Fibroblast of lung (primary cell): Measurements from ENCODE around the gene DHX57. TPM values are rescaled to one million over a fixed set of nuclear protein-coding genes. Genes with fewer than 3 reads are reported as not detected.

Source experiments
- DNase-seq, 2 donors: peaks; one replicate each; pipeline versions ENCODE4 v3.0.0 to v3.0.0-alpha.2; 2010; ENCODE audit warnings: low read depth in 2 of 2
- H2AFZ ChIP-seq: 2 replicates; pipeline ENCODE4 v1.5.1; 2012; ENCODE audit warnings: low read length, control low read depth, inconsistent platforms
- H3K27ac ChIP-seq: 2 replicates; pipeline ENCODE4 v1.5.1; 2011; ENCODE audit warnings: low read length, control low read depth; ENCODE audit not compliant: insufficient read depth
- H3K27me3 ChIP-seq: 2 replicates; pipeline ENCODE4 v1.5.1; 2011; ENCODE audit warnings: mild to moderate bottlenecking, low read length; ENCODE audit not compliant: control insufficient read depth, insufficient read depth
- H3K36me3 ChIP-seq: 2 replicates; pipeline ENCODE4 v1.5.1; 2011; ENCODE audit warnings: low read length; ENCODE audit not compliant: control insufficient read depth, insufficient read depth
- H3K4me1 ChIP-seq: 2 replicates; pipeline ENCODE4 v1.5.1; 2011; ENCODE audit warnings: low read length; ENCODE audit not compliant: control insufficient read depth, insufficient read depth; ENCODE audit errors: extremely low read depth
- H3K4me2 ChIP-seq: 2 replicates; pipeline ENCODE4 v1.5.1; 2011; ENCODE audit warnings: low read length, control low read depth; ENCODE audit not compliant: insufficient read depth; ENCODE audit errors: extremely low read depth
- H3K4me3 ChIP-seq, 4 experiments: fragments of 200-600 bp in 1 of 4; sonication (generic) in 1 of 4; replicated peaks in 1 of 4; 2 replicates each; pipeline ENCODE4 v1.5.1; 2011 to 2016; ENCODE audit warnings: low read length in 4 of 4, low read depth in 3 of 4, mild to moderate bottlenecking in 3 of 4, control low read depth in 2 of 4, inconsistent platforms in 1 of 4, mixed read lengths in 1 of 4; ENCODE audit not compliant: insufficient read depth in 1 of 4; ENCODE audit errors: control extremely low read depth in 1 of 4
- H3K79me2 ChIP-seq: 2 replicates; pipeline ENCODE4 v1.5.1; 2012; ENCODE audit warnings: mild to moderate bottlenecking, low read length, inconsistent platforms; ENCODE audit not compliant: control insufficient read depth, insufficient read depth
- H3K9ac ChIP-seq: 2 replicates; pipeline ENCODE4 v1.5.1; 2011; ENCODE audit warnings: mild to moderate bottlenecking, low read length, control low read depth; ENCODE audit not compliant: insufficient read depth
- H3K9me3 ChIP-seq: 2 replicates; pipeline ENCODE4 v1.5.1; 2012; ENCODE audit warnings: low read depth, low read length; ENCODE audit not compliant: control insufficient read depth, insufficient read depth
- H4K20me1 ChIP-seq: 2 replicates; pipeline ENCODE4 v1.5.1; 2011; ENCODE audit warnings: low read length; ENCODE audit not compliant: control insufficient read depth, insufficient read depth; ENCODE audit errors: extremely low read depth
- EZH2 ChIP-seq: IDR thresholded peaks from 2 replicates; pipeline ENCODE4 v1.5.1; 2012; ENCODE audit warnings: low read length, control low read depth, mild to moderate bottlenecking; ENCODE audit errors: missing control alignments
- polyA plus RNA-seq, 2 donors: library from polyadenylated mRNA; depleted of rRNA in 1 of 2; stranded (reverse) in 1 of 2; unstranded in 1 of 2; fragments of >200 nt; gene quantifications; 2 replicates each; pipeline ENCODE4 v1.2.1, GENCODE V29; 2011 to 2012; ENCODE audit warnings: missing spikeins in 1 of 2
- total RNA-seq: library from RNA; depleted of rRNA; stranded (reverse); fragments of >200 nt; gene quantifications from 2 replicates; pipeline ENCODE4 v1.2.1, GENCODE V29; 2014
- TF ChIP-seq, protein P1 (sequence below), 2 donors: IDR thresholded peaks in 1 of 2; conservative IDR thresholded peaks in 1 of 2; 1 replicate in 1 of 2; 2 replicates in 1 of 2; pipeline ENCODE4 v1.5.1; 2011 to 2012; ENCODE audit warnings: low read length in 2 of 2, control low read depth in 1 of 2, inconsistent platforms in 1 of 2, low read depth in 1 of 2, mild to moderate bottlenecking in 1 of 2

DHX57 gene
- total and polyA plus RNA-seq, 2 donors (not counting 1 experiment from before 2014, with no cell fraction given), result 18.5 to 23.5 TPM

DNA sequence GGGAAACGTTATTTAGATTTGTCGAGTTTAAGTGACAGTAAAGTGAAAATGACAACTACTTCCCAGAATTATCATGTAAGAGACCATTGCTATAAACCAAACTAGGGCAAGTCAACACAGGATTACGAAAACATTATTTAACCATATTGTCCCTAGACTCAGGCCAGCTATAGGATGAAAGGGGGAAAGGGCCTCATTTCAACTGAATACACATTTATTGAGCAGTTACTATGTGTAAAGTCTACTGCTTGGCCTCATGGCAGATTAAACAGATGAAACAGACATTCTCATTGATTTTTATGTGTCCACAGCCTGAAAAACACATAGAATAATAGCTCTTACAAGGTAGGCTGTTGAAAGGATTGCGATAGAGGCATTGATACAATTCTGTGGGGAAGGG lies 46.7 kb upstream of the DHX57 start:
- Histone ChIP-seq H3K9me3 (no peaks in the 10 kb centered on the region), H3K79me2 (no peaks in the 10 kb centered on the region), H3K27me3 (no peaks in the 10 kb centered on the region), H2AFZ (no peak overlapping the region), H3K27ac (no peak overlapping the region), H3K9ac (no peak overlapping the region), H3K36me3 (no peaks in the 10 kb centered on the region), H3K4me1 (no peaks in the 10 kb centered on the region), H3K4me3 (no peak overlapping the region), H4K20me1 (no peaks in the 10 kb centered on the region), H3K4me2 (no peak overlapping the region)
- DNase-seq, result no peak
- TF ChIP-seq, protein P1, sequence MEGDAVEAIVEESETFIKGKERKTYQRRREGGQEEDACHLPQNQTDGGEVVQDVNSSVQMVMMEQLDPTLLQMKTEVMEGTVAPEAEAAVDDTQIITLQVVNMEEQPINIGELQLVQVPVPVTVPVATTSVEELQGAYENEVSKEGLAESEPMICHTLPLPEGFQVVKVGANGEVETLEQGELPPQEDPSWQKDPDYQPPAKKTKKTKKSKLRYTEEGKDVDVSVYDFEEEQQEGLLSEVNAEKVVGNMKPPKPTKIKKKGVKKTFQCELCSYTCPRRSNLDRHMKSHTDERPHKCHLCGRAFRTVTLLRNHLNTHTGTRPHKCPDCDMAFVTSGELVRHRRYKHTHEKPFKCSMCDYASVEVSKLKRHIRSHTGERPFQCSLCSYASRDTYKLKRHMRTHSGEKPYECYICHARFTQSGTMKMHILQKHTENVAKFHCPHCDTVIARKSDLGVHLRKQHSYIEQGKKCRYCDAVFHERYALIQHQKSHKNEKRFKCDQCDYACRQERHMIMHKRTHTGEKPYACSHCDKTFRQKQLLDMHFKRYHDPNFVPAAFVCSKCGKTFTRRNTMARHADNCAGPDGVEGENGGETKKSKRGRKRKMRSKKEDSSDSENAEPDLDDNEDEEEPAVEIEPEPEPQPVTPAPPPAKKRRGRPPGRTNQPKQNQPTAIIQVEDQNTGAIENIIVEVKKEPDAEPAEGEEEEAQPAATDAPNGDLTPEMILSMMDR (conservative IDR thresholded peaks at IDR 0.05 in 1 of 2, IDR thresholded peaks at IDR 0.05 in 1 of 2; ENCODE audit: low read depth in 1 of 2, low read length in 2 of 2), result no peak
- TF ChIP-seq EZH2, result no peak

- no peaks in the 10 kb centered on the region for H3K4me1 ChIP-seq
- no peaks in the 10 kb centered on the region for H3K36me3 ChIP-seq
- DNase-seq, result no peak
- TF ChIP-seq, protein P1 (conservative IDR thresholded peaks at IDR 0.05 in 1 of 2, IDR thresholded peaks at IDR 0.05 in 1 of 2; ENCODE audit: low read depth in 1 of 2, low read length in 2 of 2), result no peak
- TF ChIP-seq EZH2, result no peak
- no peak overlapping the region for H2AFZ ChIP-seq
- H3K79me2 ChIP-seq, result no peaks in the 10 kb centered on the region
- H3K4me2 ChIP-seq, result no peak overlapping the region
- H3K27ac ChIP-seq, result no peak overlapping the region
- H3K4me3 ChIP-seq, result no peak overlapping the region
- no peak overlapping the region for H3K9ac ChIP-seq
- H3K27me3 ChIP-seq, result no peaks in the 10 kb centered on the region
- no peaks in the 10 kb centered on the region for H4K20me1 ChIP-seq
- H3K9me3 ChIP-seq, result no peaks in the 10 kb centered on the region
These were observed 36.9 kb upstream of the DHX57 start for GRCh38 chr2:38912619-38913018.

- H3K4me1 ChIP-seq, result no peaks in the 10 kb centered on the region
- H4K20me1 ChIP-seq, result no peaks in the 10 kb centered on the region
- no peak overlapping the region for H3K9ac ChIP-seq
- no peaks in the 10 kb centered on the region for H3K9me3 ChIP-seq
- no peak overlapping the region for H3K4me2 ChIP-seq
- H2AFZ ChIP-seq, result no peak overlapping the region
- no peaks in the 10 kb centered on the region for H3K79me2 ChIP-seq
- H3K36me3 ChIP-seq, result no peaks in the 10 kb centered on the region
- no peaks in the 10 kb centered on the region for H3K27me3 ChIP-seq
- no peak for DNase-seq
- H3K27ac ChIP-seq, result no peak overlapping the region
- TF ChIP-seq, protein P1 (conservative IDR thresholded peaks at IDR 0.05 in 1 of 2, IDR thresholded peaks at IDR 0.05 in 1 of 2; ENCODE audit: low read depth in 1 of 2, low read length in 2 of 2), result no peak
- TF ChIP-seq EZH2, result no peak
- no peak overlapping the region for H3K4me3 ChIP-seq
These were observed 35.5 kb upstream of the DHX57 start for GRCh38 chr2:38911191-38911590.
